Kidney (tissue), 14 donors: ENCODE data around the gene CYP11A1. TPM values are rescaled to one million over a fixed set of nuclear protein-coding genes. Genes with fewer than 3 reads are reported as not detected.

Experiments
- DNase-seq, 5 donors: peaks; one replicate each; pipeline ENCODE4 v3.0.0-alpha.2; 2013 to 2020
- FAIRE-seq: peaks from 2 replicates; lab custom pipeline; 2012; peaks lifted over from hg19 to GRCh38; lab: Jason Lieb, UNC
- H3K27ac ChIP-seq, 2 donors: one replicate each; pipeline ENCODE4 v1.7.0; 2013; ENCODE audit warnings: low read depth in 2 of 2, low read length in 2 of 2, inconsistent platforms in 1 of 2
- H3K27me3 ChIP-seq: one replicate; pipeline ENCODE4 v1.7.1; 2013; ENCODE audit warnings: low read length, inconsistent platforms; ENCODE audit not compliant: control insufficient read depth, insufficient read depth
- H3K36me3 ChIP-seq, 3 donors: one replicate each; pipeline versions ENCODE4 v1.7.0 to v1.7.1; 2013; ENCODE audit warnings: low read length in 3 of 3, control low read depth in 1 of 3, inconsistent platforms in 1 of 3; ENCODE audit not compliant: insufficient read depth in 3 of 3, control insufficient read depth in 2 of 3
- H3K4me1 ChIP-seq, 3 donors: one replicate each; pipeline versions ENCODE4 v1.7.0 to v1.7.1; 2013; ENCODE audit warnings: low read length in 3 of 3, inconsistent platforms in 1 of 3, low read depth in 1 of 3; ENCODE audit not compliant: control insufficient read depth in 2 of 3, insufficient read depth in 2 of 3
- H3K4me3 ChIP-seq, 3 donors: one replicate each; pipeline versions ENCODE4 v1.7.0 to v1.8.1; 2013; ENCODE audit warnings: low read length in 3 of 3, control low read depth in 1 of 3, inconsistent platforms in 1 of 3
- H3K9ac ChIP-seq, 3 donors: one replicate each; pipeline versions ENCODE4 v1.7.0 to v1.7.1; 2013; ENCODE audit warnings: low read length in 3 of 3, control low read depth in 1 of 3, inconsistent platforms in 1 of 3
- H3K9me3 ChIP-seq, 3 donors: one replicate each; pipeline versions ENCODE4 v1.7.0 to v1.7.1; 2013; ENCODE audit warnings: low read length in 3 of 3, control low read depth in 1 of 3, inconsistent platforms in 1 of 3; ENCODE audit not compliant: control insufficient read depth in 2 of 3, insufficient read depth in 1 of 3
- intact Hi-C: fragments of 100-400 bp; cut with DNase I; formaldehyde crosslinking; loops from one replicate; pipeline ENCODE4 v1.11.1; 2022
- polyA plus RNA-seq: library from polyadenylated mRNA; stranded (reverse); fragments of 350-450 nt; fragmentation: Illumina TruSeq; extraction: RNeasy Lipid Tissue Mini Kit (QIAGEN cat#74804); gene quantifications from one replicate; pipeline ENCODE4 v1.2.3, GENCODE V29; 2014; ENCODE audit warnings: low read depth, low replicate concordance; ENCODE audit not compliant: insufficient read depth
- total RNA-seq: library from RNA; stranded (reverse); fragmentation: NEBNext Ultra II Directional; extraction: Animal tissue kit (Norgen Biotek cat#: 25700); gene quantifications from one replicate; pipeline ENCODE4 v1.2.1, GENCODE V29; 2021
- TF ChIP-seq, protein P1 (sequence below): IDR thresholded peaks from 3 replicates; pipeline ENCODE4 v1.5.1; 2012; ENCODE audit warnings: mild to moderate bottlenecking, moderate library complexity, borderline replicate concordance; ENCODE audit not compliant: insufficient read depth; ENCODE audit errors: extremely low read depth
- donor health status: control.
- donor health status: control.
- donor health status: control.
- donor health status: control.
- donor health status: control.
- donor health status: DM: yes; HTN: yes; CAD: no.
- donor health status: Normal renal cell carcinoma (clear cell type).

Gene CYP11A1
- total and polyA plus RNA-seq, 2 donors from 2014 or later, result 0.13 to 2.7 TPM

DNA sequence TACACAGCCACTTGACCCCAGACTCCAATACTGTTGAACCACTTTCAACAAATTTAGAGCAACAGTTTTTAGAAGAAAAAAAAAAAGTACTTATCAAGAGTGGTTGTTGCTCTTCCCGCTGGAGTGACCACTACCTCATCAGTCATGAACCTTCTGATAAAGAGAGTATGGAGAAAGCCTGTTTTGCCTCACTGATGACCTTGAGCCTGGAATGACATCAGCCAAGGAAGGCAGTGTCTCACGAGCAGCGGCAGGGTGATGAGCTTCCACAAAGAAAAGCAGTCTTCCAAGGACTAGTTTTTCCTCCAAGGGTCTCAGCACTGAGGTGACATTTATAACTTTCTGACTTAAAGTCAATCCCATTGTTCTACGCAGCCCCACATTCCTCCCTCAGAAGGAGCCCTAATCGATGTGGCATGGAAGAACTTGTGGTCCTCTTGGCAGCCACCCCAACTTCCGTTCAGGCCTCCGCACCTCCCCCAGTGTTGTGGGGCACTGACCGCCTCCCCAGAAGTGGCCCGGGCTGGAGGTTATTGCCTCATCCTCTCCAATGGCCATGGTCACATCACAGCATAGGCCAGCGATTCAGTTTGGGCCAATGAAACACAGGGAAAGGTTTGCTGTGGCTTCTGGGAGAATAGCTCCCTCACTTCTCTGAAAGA is 1.8 kb upstream of the CYP11A1 start:
- H3K36me3 ChIP-seq, result no peaks in the 10 kb centered on the region
- H3K4me3 ChIP-seq, result no peak overlapping the region
- FAIRE-seq (no peak), DNase-seq (no peak)
- H3K4me1 ChIP-seq, result peaks cover 0 to 7% (median 0%) of the 10 kb centered on the region in 3 donors
- no peak overlapping the region for H3K27ac ChIP-seq
- no peaks in the 10 kb centered on the region for H3K27me3 ChIP-seq
- no peak overlapping the region for H3K9ac ChIP-seq
- no peaks in the 10 kb centered on the region for H3K9me3 ChIP-seq
- TF ChIP-seq, protein P1, sequence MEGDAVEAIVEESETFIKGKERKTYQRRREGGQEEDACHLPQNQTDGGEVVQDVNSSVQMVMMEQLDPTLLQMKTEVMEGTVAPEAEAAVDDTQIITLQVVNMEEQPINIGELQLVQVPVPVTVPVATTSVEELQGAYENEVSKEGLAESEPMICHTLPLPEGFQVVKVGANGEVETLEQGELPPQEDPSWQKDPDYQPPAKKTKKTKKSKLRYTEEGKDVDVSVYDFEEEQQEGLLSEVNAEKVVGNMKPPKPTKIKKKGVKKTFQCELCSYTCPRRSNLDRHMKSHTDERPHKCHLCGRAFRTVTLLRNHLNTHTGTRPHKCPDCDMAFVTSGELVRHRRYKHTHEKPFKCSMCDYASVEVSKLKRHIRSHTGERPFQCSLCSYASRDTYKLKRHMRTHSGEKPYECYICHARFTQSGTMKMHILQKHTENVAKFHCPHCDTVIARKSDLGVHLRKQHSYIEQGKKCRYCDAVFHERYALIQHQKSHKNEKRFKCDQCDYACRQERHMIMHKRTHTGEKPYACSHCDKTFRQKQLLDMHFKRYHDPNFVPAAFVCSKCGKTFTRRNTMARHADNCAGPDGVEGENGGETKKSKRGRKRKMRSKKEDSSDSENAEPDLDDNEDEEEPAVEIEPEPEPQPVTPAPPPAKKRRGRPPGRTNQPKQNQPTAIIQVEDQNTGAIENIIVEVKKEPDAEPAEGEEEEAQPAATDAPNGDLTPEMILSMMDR, result no peak
- intact Hi-C loops, result no loop called here

- Histone ChIP-seq H3K36me3 (no peaks in the 10 kb centered on the region), H3K9me3 (no peaks in the 10 kb centered on the region), H3K4me3 (no peak overlapping the region), H3K4me1 (peaks cover 0 to 2% (median 0%) of the 10 kb centered on the region in 3 donors), H3K9ac (no peak overlapping the region), H3K27me3 (no peaks in the 10 kb centered on the region), H3K27ac (no peak overlapping the region)
- no peak for FAIRE-seq
- TF ChIP-seq, protein P1, result no peak
- intact Hi-C loops, result no loop called here
- no peak for DNase-seq
Measured at GRCh38 chr15:74368121-74368520, 675 bp upstream of the CYP11A1 start.

DNA sequence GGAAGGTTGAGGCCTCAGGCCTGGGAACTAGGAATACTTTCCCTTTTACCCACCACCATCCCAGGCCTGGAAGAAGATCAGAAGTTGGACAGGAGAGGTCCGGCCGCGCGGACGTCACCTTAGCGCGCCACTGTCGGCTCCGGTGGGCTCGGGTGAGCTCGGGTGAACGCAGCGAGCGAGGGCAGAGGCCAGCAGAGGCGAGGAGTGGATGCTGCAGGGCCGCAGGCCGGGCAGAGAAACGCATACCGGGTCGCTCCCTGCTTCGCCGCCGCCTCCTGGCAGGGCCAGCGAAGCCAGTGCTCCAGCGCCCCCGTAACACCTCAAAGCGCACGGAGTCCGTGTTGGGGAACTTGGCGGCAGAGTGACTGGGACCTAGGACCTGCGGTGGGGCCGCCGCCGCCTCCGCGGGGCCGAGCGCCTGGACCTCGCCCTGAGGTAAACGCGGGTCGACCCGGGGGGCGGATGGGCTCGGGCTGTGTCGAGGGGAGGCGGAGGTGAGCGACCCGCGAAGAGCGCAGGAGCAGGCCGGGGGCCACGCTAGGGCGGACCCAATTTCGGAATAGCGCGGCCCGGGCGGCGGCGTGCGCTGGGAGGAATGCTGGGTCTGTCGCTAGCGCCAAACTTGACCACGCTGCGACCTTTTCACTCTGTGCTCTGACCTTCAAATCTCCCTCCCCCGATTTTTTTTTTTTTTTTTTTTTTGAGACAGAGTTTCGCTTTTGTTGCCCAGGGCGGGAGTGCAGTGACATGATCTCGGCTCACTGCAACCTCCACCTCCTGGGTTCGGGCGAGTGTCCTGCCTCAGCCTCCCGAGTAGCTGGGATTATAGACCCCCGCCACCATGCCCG is 1.6 kb downstream of the CYP11A1 start:
- Histone ChIP-seq H3K9me3 (no peaks in the 10 kb centered on the region), H3K4me1 (peaks cover 0 to 2% (median 0%) of the 10 kb centered on the region in 3 donors), H3K36me3 (no peaks in the 10 kb centered on the region), H3K4me3 (peak overlapping the region; percentile 26 to 54 (median 54)), H3K27ac (no peak overlapping the region), H3K27me3 (no peaks in the 10 kb centered on the region), H3K9ac (peak overlapping the region in 1 of 3 donors; percentile 5)
- FAIRE-seq (no peak), DNase-seq (peak in 4 of 5 donors; percentile 79 to 84 (median 82))
- TF ChIP-seq, protein P1, result no peak
- intact Hi-C loops, result no loop called here
